H9 (cell line): Measurements from ENCODE around the gene SEC24C. TPM values are rescaled to one million over a fixed set of nuclear protein-coding genes. Genes with fewer than 3 reads are reported as not detected.

Experiments
- DNase-seq: peaks from one replicate; pipeline ENCODE4 v3.0.0-alpha.2; 2017
- H2AFZ ChIP-seq: one replicate; pipeline ENCODE4 v1.6.1; 2013; ENCODE audit warnings: mild to moderate bottlenecking, low read length, control low read depth, moderate library complexity
- H2AK5ac ChIP-seq: 2 replicates; pipeline ENCODE4 v1.6.1; 2013; ENCODE audit warnings: low read length, control low read depth, mixed read lengths; ENCODE audit not compliant: insufficient read length
- H2BK120ac ChIP-seq: one replicate; pipeline ENCODE4 v1.6.1; 2013; ENCODE audit warnings: low read depth, mild to moderate bottlenecking, low read length, control low read depth, inconsistent platforms; ENCODE audit not compliant: poor library complexity, severe bottlenecking
- H2BK12ac ChIP-seq: 2 replicates; pipeline ENCODE4 v1.6.1; 2013; ENCODE audit warnings: low read length, control low read depth, mixed read lengths, low read depth; ENCODE audit not compliant: insufficient read length
- H2BK15ac ChIP-seq: 2 replicates; pipeline ENCODE4 v1.6.1; 2013; ENCODE audit warnings: low read depth, low read length, control low read depth
- H2BK20ac ChIP-seq: one replicate; pipeline ENCODE4 v1.6.1; 2013; ENCODE audit warnings: low read depth, mild to moderate bottlenecking, low read length, control low read depth, inconsistent platforms; ENCODE audit not compliant: poor library complexity, severe bottlenecking
- H2BK5ac ChIP-seq: 2 replicates; pipeline ENCODE4 v1.6.1; 2013; ENCODE audit warnings: low read length, control low read depth, mixed read lengths; ENCODE audit not compliant: insufficient read length
- H3K14ac ChIP-seq: 2 replicates; pipeline ENCODE4 v1.6.1; 2013; ENCODE audit warnings: low read length, control low read depth; ENCODE audit not compliant: insufficient read depth
- H3K18ac ChIP-seq: 2 replicates; pipeline ENCODE4 v1.6.1; 2013; ENCODE audit warnings: low read depth, mild to moderate bottlenecking, mixed read lengths, low read length, control low read depth; ENCODE audit not compliant: insufficient read length
- H3K23ac ChIP-seq: 2 replicates; pipeline ENCODE4 v1.6.1; 2013; ENCODE audit warnings: low read length, control low read depth, mixed read lengths, low read depth; ENCODE audit not compliant: insufficient read length
- H3K23me2 ChIP-seq: 2 replicates; pipeline ENCODE4 v1.6.1; 2013; ENCODE audit warnings: low read depth, mild to moderate bottlenecking, mixed read lengths, low read length, control low read depth; ENCODE audit not compliant: insufficient read length, poor library complexity, severe bottlenecking
- H3K27ac ChIP-seq: 2 replicates; pipeline ENCODE4 v1.5.1; 2013; ENCODE audit warnings: low read length, control low read depth, mixed read lengths, low read depth; ENCODE audit not compliant: insufficient read length
- H3K27me3 ChIP-seq: 2 replicates; pipeline ENCODE4 v1.6.1; 2013; ENCODE audit warnings: low read length, control low read depth, inconsistent platforms; ENCODE audit not compliant: insufficient read depth
- H3K4ac ChIP-seq: 2 replicates; pipeline ENCODE4 v1.6.1; 2013; ENCODE audit warnings: low read depth, mild to moderate bottlenecking, control low read depth, inconsistent platforms, low read length, moderate library complexity
- H3K4me1 ChIP-seq: 2 replicates; pipeline ENCODE4 v1.6.1; 2013; ENCODE audit warnings: low read length, control low read depth, inconsistent platforms; ENCODE audit not compliant: insufficient read depth
- H3K4me2 ChIP-seq: 2 replicates; pipeline ENCODE4 v1.6.1; 2013; ENCODE audit warnings: low read length, control low read depth, mixed read lengths; ENCODE audit not compliant: insufficient read length, insufficient read depth
- H3K56ac ChIP-seq: 2 replicates; pipeline ENCODE4 v1.6.1; 2013; ENCODE audit warnings: low read depth, mild to moderate bottlenecking, mixed read lengths, low read length, control low read depth; ENCODE audit not compliant: insufficient read length
- H3K79me1 ChIP-seq: 2 replicates; pipeline ENCODE4 v1.6.1; 2013; ENCODE audit warnings: low read depth, mild to moderate bottlenecking, moderate library complexity, low read length, control low read depth, inconsistent platforms; ENCODE audit not compliant: insufficient read depth, poor library complexity, severe bottlenecking
- H3K79me2 ChIP-seq: 2 replicates; pipeline ENCODE4 v1.6.1; 2013; ENCODE audit warnings: low read length, control low read depth, inconsistent platforms; ENCODE audit not compliant: insufficient read depth
- H3K9ac ChIP-seq: 2 replicates; pipeline ENCODE4 v1.6.1; 2013; ENCODE audit warnings: low read length, control low read depth, mixed read lengths; ENCODE audit not compliant: insufficient read length; ENCODE audit errors: extremely low read depth
- H3K9me3 ChIP-seq: one replicate; pipeline ENCODE4 v1.6.1; 2013; ENCODE audit warnings: low read depth, low read length, inconsistent platforms; ENCODE audit not compliant: control insufficient read depth
- H3T11ph ChIP-seq: one replicate; pipeline ENCODE4 v1.6.1; 2013; ENCODE audit warnings: mild to moderate bottlenecking, low read length, control low read depth, inconsistent platforms
- H4K20me1 ChIP-seq: one replicate; pipeline ENCODE4 v1.6.1; 2013; ENCODE audit not compliant: control insufficient read depth, insufficient read length, insufficient read depth
- H4K5ac ChIP-seq: 2 replicates; pipeline ENCODE4 v1.6.1; 2013; ENCODE audit warnings: low read depth, mild to moderate bottlenecking, mixed read lengths, low read length, control low read depth; ENCODE audit not compliant: insufficient read length
- H4K8ac ChIP-seq: replicated peaks from 2 replicates; pipeline ENCODE4 v1.6.1; 2013; ENCODE audit warnings: low read length, control low read depth, mixed read lengths, low read depth; ENCODE audit not compliant: insufficient read length
- H4K91ac ChIP-seq: 2 replicates; pipeline ENCODE4 v1.6.1; 2013; ENCODE audit warnings: low read depth, mild to moderate bottlenecking, moderate library complexity, mixed read lengths, low read length, control low read depth; ENCODE audit not compliant: insufficient read length
- H3K27ac Mint-ChIP-seq, 3 experiments: 2 replicates in 2 of 3; 3 replicates in 1 of 3; pipeline ENCODE4 v1.8.0; 2020 to 2021; ENCODE audit warnings: mixed read lengths in 3 of 3, mild to moderate bottlenecking in 1 of 3, moderate library complexity in 1 of 3
- H3K27me3 Mint-ChIP-seq: 2 replicates; pipeline ENCODE4 v1.8.0; 2021; ENCODE audit warnings: low read depth, mild to moderate bottlenecking, moderate library complexity, mixed read lengths
- H3K36me3 Mint-ChIP-seq, 3 experiments: 2 replicates in 2 of 3; 3 replicates in 1 of 3; pipeline ENCODE4 v1.8.0; 2020 to 2021; ENCODE audit warnings: low read depth in 3 of 3, mixed read lengths in 3 of 3; ENCODE audit not compliant: insufficient read depth in 1 of 3
- H3K4me1 Mint-ChIP-seq, 2 experiments: 2 replicates each; pipeline ENCODE4 v1.8.0; 2020; ENCODE audit warnings: mixed read lengths in 2 of 2
- H3K4me3 Mint-ChIP-seq, 2 experiments: 2 replicates in 1 of 2; 3 replicates in 1 of 2; pipeline ENCODE4 v1.8.0; 2020 to 2021; ENCODE audit warnings: mild to moderate bottlenecking in 2 of 2, mixed read lengths in 2 of 2, moderate library complexity in 1 of 2
- H3K9me3 Mint-ChIP-seq, 2 experiments: 2 replicates in 1 of 2; 3 replicates in 1 of 2; pipeline ENCODE4 v1.8.0; 2020; ENCODE audit warnings: mild to moderate bottlenecking in 2 of 2, mixed read lengths in 2 of 2, moderate library complexity in 1 of 2
- CTCF ChIP-seq: fragments of 200-600 bp; sonication (generic); conservative IDR thresholded peaks from 3 replicates; pipeline ENCODE4 v1.8.0; 2021; ENCODE audit warnings: antibody characterized with exemption, mild to moderate bottlenecking
- whole genome bisulfite sequencing: extraction: QIAGEN DNeasy Blood & Tissue Kit; methylation state at CpG from one replicate; pipeline ENCODE4 v1.1.7; 2013; ENCODE audit warnings: missing lambda C conversion rate, low lambda C conversion rate, mixed read lengths; ENCODE audit not compliant: insufficient read length; ENCODE audit errors: extremely low coverage; 5-methylcytosine and 5-hydroxymethylcytosine counted together
- total RNA-seq: library from RNA; stranded (reverse); gene quantifications from 2 replicates; pipeline ENCODE4 v1.2.1, GENCODE V29; 2021

SEC24C gene
- total RNA-seq, 1 experiment from 2014 or later, result 62.4 TPM

GRCh38 chr10:73801253-73801590 lies 57.0 kb downstream of the SEC24C start:
- Histone ChIP-seq H3K14ac (no peak overlapping the region), H3K23ac (no peak overlapping the region), H4K20me1 (no peaks in the 10 kb centered on the region), H3K56ac (no peak overlapping the region), H4K91ac (no peak overlapping the region), H3K79me2 (no peaks in the 10 kb centered on the region), H4K8ac (no peak overlapping the region), H2AK5ac (no peak overlapping the region), H2BK12ac (no peak overlapping the region), H3T11ph (no peak overlapping the region), H2BK120ac (no peak overlapping the region), H3K4me2 (no peak overlapping the region), H3K79me1 (no peaks in the 10 kb centered on the region), H3K23me2 (no peaks in the 10 kb centered on the region), H2BK5ac (no peak overlapping the region), H2BK15ac (no peak overlapping the region), H3K27ac (no peak overlapping the region), H2AFZ (no peak overlapping the region), H3K27me3 (no peaks in the 10 kb centered on the region), H4K5ac (no peak overlapping the region), H3K4me1 (no peaks in the 10 kb centered on the region), H3K9me3 (no peaks in the 10 kb centered on the region), H3K9ac (no peak overlapping the region), H3K18ac (no peak overlapping the region), H2BK20ac (no peak overlapping the region), H3K4ac (no peak overlapping the region)
- peaks cover 14 to 73% (median 52%) of the 10 kb centered on the region in 3 experiments; a peak in 6 of 7 replicates for H3K36me3 Mint-ChIP-seq
- H3K27me3 Mint-ChIP-seq, result no peaks in the 10 kb centered on the region
- no peak overlapping the region for H3K27ac Mint-ChIP-seq
- no peaks in the 10 kb centered on the region for H3K9me3 Mint-ChIP-seq
- no CpG with 5 or more reads among the region's 13 CpGs for WGBS
- no peak for TF ChIP-seq CTCF
- no peak overlapping the region for H3K4me3 Mint-ChIP-seq
- no peaks in the 10 kb centered on the region for H3K4me1 Mint-ChIP-seq
- DNase-seq, result no peak
